BE2C (cell line): Measurements from ENCODE around the gene SASH3.

Source experiments
- DNase-seq: peaks from one replicate; pipeline ENCODE4 v3.0.0-alpha.2; 2020
- H3K27me3 ChIP-seq: fragments of 250-450 bp; sonication (Bioruptor Pico); 2 replicates; pipeline ENCODE4 v1.5.1; 2020; ENCODE audit warnings: mild to moderate bottlenecking
- H3K36me3 ChIP-seq: fragments of 250-450 bp; sonication (Bioruptor Pico); 2 replicates; pipeline ENCODE4 v1.5.1; 2020; ENCODE audit warnings: mild to moderate bottlenecking
- H3K4me1 ChIP-seq: fragments of 250-450 bp; sonication (Bioruptor Pico); 2 replicates; pipeline ENCODE4 v1.5.1; 2020
- H3K4me3 ChIP-seq: 2 replicates; pipeline ENCODE4 v1.5.1; 2011; ENCODE audit warnings: low read depth, low read length
- H3K9me3 ChIP-seq: fragments of 250-450 bp; sonication (Bioruptor Pico); 2 replicates; pipeline ENCODE4 v1.5.1; 2020
- TF ChIP-seq, protein P1 (sequence below): IDR thresholded peaks from 2 replicates; pipeline ENCODE4 v1.5.1; 2012; ENCODE audit warnings: mild to moderate bottlenecking, low read depth, low read length

Gene SASH3

GRCh38 chrX:129804806-129805205, 25.1 kb downstream of the SASH3 start:
- no peak for DNase-seq
- TF ChIP-seq, protein P1, sequence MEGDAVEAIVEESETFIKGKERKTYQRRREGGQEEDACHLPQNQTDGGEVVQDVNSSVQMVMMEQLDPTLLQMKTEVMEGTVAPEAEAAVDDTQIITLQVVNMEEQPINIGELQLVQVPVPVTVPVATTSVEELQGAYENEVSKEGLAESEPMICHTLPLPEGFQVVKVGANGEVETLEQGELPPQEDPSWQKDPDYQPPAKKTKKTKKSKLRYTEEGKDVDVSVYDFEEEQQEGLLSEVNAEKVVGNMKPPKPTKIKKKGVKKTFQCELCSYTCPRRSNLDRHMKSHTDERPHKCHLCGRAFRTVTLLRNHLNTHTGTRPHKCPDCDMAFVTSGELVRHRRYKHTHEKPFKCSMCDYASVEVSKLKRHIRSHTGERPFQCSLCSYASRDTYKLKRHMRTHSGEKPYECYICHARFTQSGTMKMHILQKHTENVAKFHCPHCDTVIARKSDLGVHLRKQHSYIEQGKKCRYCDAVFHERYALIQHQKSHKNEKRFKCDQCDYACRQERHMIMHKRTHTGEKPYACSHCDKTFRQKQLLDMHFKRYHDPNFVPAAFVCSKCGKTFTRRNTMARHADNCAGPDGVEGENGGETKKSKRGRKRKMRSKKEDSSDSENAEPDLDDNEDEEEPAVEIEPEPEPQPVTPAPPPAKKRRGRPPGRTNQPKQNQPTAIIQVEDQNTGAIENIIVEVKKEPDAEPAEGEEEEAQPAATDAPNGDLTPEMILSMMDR, result no peak
- Histone ChIP-seq H3K36me3 (no peaks in the 10 kb centered on the region), H3K27me3 (no peaks in the 10 kb centered on the region), H3K4me3 (no peak overlapping the region), H3K4me1 (no peaks in the 10 kb centered on the region), H3K9me3 (no peaks in the 10 kb centered on the region)

DNA sequence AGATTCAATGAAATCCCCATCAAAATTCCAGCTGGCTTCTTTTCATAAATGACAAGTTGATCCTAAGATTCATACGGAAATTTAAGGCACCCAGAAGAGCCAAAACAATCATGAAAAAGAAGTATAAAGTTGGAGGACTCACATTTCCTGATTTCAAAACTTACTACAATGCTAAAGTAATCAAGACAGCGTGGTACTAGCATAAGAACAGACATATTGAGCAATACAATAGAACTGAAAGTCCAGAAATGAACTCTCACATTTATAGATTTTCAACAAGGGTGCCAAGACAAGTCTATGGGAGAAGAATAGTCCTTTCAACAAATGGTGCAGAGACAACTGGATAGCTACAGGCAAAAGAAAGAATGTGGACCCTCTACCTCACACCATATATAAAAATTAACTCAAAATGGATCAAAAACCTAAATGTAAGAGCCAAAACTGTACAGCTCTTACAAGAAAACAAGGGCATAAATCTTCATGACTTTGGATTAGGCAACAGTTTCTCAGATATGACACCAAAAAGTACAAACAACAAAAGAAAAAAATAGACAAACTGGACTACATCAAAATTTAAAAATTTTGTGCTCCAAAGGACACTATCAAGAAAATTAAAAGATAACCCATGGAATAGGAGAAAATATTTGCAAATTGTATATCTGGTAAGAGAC, 28.5 kb downstream of the SASH3 start:
- DNase-seq, result no peak
- TF ChIP-seq, protein P1, result no peak
- H3K9me3 ChIP-seq, result no peaks in the 10 kb centered on the region
- H3K4me3 ChIP-seq, result no peak overlapping the region
- no peaks in the 10 kb centered on the region; the same call in 1 of the 2 replicates for H3K36me3 ChIP-seq
- H3K27me3 ChIP-seq, result no peaks in the 10 kb centered on the region
- no peaks in the 10 kb centered on the region for H3K4me1 ChIP-seq

GRCh38 chrX:129808829-129809796, 29.4 kb downstream of the SASH3 start:
- Histone ChIP-seq H3K27me3 (no peaks in the 10 kb centered on the region), H3K4me1 (no peaks in the 10 kb centered on the region), H3K9me3 (no peaks in the 10 kb centered on the region), H3K36me3 (no peaks in the 10 kb centered on the region; the same call in 1 of the 2 replicates), H3K4me3 (no peak overlapping the region)
- TF ChIP-seq, protein P1, result no peak
- DNase-seq, result no peak

- Histone ChIP-seq H3K4me3 (no peak overlapping the region), H3K36me3 (no peaks in the 10 kb centered on the region; the same call in 1 of the 2 replicates), H3K27me3 (no peaks in the 10 kb centered on the region), H3K4me1 (no peaks in the 10 kb centered on the region), H3K9me3 (no peaks in the 10 kb centered on the region)
- DNase-seq, result no peak
- TF ChIP-seq, protein P1, result no peak
Observed at GRCh38 chrX:129813662-129814368, 34.1 kb downstream of the SASH3 start.

- H3K9me3 ChIP-seq, result no peaks in the 10 kb centered on the region
- no peak overlapping the region for H3K4me3 ChIP-seq
- DNase-seq, result no peak
- peaks cover 6% of the 10 kb centered on the region; the same call in 1 of the 2 replicates for H3K36me3 ChIP-seq
- no peaks in the 10 kb centered on the region for H3K4me1 ChIP-seq
- TF ChIP-seq, protein P1, result no peak
- no peaks in the 10 kb centered on the region for H3K27me3 ChIP-seq
Observed at GRCh38 chrX:129818123-129818522, 38.4 kb downstream of the SASH3 start.
